GM21367 (cell line): ENCODE results near the gene CSNK1A1L.

ENCODE experiments used
- ATAC-seq: cut with Tn5 transposase; IDR thresholded peaks from one replicate; pipeline ENCODE4 v1.9.1; 2021; ENCODE audit not compliant: unreplicated experiment

The CSNK1A1L gene

DNA sequence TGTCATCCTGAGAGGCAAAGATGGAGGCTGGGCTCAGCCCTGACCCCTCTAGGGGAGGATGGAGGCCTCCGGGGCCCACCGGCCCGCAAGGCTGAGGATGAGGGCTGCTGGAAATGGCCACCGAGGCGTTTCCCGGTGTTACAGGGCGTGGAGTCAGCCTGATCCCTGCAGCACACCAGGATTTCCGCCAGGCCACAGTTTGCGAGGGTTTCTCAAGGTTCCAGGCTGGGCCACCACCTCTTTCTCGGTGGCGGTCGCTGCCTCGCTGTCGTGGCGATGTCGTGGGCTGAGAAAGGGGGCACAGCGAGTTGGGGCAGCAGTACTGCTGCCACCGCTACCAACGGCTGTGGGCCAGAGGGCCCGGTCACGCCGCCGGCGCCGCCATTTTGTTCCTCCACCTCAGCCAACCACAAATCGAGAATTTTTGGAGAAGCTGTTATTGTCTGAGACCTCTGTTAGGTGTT is at the start of gene CSNK1A1L:
Gene CSNK1A1L, minus strand, starts transcription at position 414 of the 464 bp plus-strand sequence. Its CDS starts 408 bp downstream, at position 6.
- ATAC-seq: no peak

DNA sequence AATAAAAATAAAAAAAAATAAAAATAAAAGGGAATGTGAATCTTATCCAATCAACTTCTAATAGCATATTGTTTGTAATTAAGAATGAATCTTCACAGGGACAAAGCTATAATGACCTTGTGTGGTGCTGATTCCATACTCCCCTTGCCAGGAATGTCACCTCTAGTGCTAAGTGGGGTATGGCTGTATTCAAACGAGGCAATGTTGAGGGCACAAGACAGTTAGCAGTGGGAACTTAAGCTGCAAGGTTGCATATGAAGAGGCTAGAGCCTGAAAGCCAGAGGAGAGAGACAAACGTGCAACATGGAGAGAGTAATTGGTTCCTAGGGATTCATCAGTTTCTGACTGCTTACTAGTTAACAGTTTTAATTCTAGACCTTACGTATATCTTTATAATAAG is 43.9 kb upstream of the CSNK1A1L start:
- ATAC-seq: no peak

DNA sequence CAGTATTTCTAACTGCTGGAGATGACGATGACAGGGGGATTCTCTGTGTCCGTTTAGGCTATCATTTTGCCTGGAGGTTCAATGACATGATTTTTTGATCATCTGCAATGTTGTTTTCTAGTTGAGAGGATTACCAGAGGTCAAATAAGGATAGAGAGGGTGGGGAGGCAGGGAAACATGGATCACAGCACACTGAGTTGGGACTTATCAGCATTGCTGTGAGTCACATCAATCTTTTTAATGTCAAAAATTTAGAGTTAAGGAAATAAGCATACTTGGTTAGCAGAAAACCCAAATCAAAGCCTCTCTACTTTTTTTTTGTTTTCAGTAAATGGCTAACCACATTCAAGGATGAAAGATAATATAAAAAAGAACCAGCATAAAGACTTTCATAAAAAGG is 43.0 kb upstream of the CSNK1A1L start:
- no peak for ATAC-seq

DNA sequence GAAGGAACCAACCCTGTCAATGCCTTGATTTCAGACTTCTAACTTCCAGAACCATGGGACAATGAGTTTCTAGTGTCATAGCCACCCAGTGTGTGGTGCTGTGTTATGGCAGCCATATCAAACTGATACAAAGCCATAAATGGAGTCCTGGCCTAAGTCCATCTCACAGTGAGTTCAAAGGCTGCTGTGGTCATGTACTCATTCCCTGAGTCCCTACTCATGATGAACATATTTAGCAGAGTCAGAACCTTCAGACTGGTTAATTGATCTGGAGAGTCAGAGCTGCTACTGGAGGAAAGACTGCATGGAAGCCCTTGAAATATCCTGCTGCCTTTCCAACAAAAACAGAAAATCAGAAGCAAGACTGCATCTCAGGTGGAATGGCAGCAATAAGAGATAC is 39.2 kb upstream of the CSNK1A1L start:
- ATAC-seq: no peak

DNA sequence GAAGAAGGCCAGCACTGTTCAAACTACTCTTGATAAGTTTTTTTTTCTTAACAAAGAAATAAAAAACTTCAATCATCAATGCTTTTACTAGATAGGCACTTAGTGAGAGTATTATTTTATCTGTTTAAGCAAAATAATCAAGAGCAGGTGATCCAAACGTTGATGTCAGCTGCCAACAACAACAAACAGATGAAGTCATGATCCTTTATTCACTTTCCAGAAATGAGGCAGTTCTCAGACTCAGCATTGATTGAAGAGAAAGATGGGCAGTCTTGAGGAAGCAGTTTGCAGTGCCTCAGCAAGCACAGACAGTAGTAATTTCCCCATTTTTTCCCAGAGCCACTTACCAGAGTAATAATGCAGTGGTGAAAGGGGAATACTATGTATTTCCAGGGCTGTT is 38.4 kb upstream of the CSNK1A1L start:
- ATAC-seq: no peak

DNA sequence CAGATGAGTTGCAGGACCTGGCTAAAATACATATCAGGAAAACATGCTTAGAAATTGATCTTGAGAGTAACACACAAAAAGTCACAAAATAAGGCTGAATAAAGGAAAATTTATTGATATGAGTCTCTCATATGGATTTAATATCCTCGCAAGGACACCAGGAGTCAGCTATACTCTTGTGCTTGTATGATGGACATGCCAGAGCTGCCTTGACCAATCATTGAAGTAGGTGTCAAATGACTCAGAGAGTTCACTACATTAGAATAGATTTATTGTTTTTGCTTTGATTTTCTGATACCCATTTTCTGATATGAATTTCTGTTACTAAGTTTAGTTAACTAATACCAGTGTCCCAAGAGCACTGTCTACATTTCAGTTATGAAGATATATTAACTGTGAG is 37.4 kb upstream of the CSNK1A1L start:
- ATAC-seq: no peak

DNA sequence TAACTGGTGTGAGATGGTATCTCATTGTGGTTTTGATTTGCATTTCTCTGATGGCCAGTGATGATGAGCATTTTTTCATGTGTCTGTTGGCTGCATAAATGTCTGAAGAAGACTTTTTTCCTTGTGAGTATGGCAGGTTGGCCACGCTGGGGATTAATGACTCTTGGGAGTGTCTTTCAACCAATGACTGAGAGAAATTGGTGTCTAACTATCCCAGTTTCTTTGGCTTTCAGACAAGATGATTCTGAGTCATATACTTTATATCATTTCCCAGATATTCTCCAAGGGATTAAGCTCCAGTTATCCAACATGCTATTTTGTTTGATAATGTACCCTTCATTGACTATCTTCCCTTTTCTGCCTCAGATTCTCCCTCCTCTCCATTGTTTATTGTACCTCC is 35.5 kb upstream of the CSNK1A1L start:
- ATAC-seq: no peak

DNA sequence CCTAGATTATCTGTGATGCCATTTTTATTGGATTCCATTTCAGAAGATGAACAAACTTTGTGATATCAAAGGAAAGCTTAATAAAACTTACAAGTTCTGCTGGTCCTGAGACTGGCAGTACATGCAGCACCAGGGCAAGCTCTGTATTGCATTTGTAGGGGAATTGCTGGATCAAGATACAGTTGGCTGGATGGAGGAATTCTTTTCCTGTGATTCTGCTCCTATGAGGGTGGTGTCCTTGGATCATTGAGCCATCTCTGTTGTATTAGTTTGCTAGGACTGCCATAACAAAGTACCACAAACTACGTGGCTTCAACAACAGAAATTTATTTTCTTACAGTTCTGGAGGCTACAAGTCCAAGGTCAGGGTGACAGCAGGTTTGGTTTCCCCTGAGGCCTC is 33.9 kb upstream of the CSNK1A1L start:
- ATAC-seq: no peak

DNA sequence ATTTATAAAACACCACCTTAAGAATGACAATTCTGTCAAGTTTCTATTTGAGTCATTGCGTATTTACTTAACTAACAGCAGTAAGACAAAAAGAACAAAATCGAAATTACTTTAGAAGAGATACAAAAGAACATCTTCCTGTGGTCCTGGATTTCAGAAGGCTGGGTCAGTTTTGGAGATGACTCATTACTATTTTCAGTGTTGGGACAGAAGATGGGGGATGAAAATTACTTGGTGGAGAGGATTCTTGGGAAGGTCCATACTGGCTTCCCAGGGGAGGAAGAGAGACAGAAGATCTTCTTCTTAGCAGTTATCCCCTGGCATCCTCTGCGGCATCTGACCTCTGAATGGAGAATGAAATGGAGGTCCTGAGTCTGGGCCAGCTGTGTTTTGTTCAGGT is 33.5 kb upstream of the CSNK1A1L start:
- ATAC-seq: no peak

DNA sequence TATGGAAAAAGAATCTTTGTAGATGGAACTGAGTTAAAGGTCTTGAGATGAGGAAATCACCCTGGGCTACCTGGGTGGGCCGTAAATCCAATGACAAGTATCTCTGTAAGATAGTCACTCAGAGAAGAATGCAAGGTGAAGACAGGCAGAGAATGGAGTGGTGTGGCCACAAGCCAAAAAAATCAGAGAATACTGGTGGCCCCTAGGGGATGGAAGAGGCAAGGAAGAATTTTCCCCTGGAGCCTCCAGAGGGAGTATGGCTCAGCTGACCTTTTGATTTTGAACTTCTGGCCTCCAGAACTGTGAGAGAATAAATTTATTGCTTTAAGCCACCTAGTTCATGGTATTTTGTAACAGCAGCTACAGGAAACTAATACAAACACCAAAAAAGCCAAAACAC is 32.7 kb upstream of the CSNK1A1L start:
- ATAC-seq: no peak

DNA sequence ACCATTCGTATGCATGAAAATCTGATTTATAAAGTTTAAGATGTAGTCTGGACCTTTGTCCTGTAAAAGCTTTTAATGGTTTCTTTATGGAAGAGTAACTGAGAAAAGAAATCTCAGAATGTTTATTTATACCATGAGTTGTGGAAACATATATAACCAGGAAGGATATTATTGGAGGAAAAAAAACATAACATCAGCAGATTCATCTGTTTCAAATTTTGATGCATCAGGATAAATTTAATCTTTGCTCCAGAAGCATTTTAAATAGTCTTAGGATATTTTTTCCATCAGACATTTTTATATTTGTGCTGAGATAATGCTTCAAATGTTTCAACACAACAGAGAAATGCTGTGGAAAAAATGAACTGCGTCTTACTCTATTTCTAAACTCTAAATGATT is 31.2 kb upstream of the CSNK1A1L start:
- no peak for ATAC-seq

DNA sequence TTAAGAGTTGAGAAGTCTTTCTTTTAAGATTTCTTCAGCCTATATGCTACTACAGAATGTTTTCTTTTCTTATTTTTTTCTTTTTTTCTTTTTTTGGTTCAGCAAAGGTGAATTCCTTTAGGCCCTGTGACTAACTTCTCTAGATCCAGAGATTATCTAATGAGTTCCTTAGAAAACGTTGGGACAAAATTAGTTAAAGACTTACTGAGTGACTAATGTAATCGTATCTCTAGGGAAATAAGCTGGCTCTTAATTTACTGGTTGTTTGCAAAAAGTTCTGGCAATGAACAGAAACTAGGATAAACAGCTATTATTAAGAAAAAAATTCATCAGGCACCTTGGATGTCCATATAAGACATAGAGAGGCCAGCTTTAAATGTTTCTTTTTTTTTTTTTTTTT is 30.7 kb upstream of the CSNK1A1L start:
- ATAC-seq: no peak

DNA sequence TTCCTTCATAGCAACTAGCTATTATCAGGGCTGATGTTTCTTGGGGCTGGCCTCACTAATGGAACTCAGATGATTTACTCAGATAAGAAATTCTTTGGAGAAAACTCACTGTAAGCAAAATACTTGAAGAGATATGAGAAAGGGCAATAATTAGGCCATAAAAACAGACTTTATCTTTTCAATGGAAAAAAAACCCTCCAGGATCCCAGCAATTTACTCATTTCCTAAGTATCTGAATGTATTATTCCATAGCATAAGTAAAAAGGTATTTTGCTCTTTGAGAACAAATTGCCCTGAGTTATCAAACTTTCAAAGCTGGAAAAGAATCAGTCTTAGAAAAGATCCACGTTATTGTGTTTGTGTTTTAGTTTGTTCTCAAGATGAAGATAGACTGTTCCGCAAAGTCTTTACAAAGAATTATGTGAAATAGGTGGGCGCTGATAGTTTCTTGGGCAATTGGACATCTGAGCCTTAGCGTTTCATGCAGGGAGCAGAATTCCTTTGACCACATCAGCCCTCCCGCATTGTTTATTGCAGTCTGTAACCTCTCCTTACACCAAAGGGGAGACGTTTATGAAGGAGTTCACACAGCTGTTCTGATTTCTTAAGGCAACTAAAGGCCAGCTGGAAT is 29.1 kb upstream of the CSNK1A1L start:
- ATAC-seq: no peak

DNA sequence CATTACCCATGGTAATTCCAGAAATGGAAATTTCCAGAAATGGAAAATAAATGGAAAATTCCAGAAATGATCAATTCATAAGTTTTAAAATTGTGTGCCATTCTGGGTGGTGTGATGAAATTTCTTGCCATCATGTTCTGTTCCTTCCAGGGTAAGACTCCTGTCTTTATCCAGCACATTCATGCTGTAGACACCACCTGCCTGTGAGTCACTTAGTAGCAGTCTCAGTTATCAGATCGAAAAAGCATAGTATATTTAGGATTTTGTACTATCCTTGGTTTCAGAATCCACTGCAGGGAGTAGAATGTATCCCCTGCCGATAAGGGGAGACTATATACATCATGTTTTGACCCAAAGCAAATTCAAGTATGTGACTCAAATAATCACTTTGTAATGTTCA is 26.7 kb upstream of the CSNK1A1L start:
- no peak for ATAC-seq

DNA sequence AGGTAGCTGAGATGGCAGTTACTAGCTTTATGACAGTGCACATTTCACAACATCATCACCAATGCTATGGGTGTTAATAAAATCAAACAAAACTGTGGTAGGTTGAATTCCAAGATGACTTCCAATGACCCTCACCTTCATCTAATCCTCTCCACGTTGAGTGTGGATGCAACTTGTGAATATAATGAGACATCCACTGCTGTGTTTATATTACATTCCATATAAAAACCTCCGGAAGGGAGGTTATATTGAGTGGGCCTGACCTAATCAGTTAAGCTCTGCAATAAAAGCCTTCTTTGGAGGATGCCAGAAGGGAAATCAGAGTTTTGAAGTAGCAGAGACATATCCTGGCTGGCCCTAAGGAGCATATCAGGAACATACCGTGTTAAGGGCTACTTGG is 25.6 kb upstream of the CSNK1A1L start:
- ATAC-seq: no peak

DNA sequence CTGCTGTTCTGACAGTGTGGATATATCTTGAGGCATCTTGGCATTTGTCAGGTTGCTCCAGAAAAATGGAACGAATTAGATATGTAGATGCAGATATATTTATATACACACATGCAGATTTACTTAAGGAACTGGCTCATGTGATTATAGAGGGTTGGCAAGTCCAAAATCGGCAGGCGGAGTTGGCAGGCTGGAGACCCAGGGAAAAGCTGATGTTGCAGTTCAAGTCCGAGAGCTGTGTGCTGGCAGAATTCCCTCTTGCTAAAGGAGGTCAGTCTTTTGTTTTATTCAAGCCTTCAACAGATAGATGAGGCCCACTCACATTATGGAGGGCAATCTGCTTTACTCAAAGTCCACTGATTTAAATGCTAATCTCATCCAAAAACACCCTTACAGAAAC is 24.4 kb upstream of the CSNK1A1L start:
- no peak for ATAC-seq

DNA sequence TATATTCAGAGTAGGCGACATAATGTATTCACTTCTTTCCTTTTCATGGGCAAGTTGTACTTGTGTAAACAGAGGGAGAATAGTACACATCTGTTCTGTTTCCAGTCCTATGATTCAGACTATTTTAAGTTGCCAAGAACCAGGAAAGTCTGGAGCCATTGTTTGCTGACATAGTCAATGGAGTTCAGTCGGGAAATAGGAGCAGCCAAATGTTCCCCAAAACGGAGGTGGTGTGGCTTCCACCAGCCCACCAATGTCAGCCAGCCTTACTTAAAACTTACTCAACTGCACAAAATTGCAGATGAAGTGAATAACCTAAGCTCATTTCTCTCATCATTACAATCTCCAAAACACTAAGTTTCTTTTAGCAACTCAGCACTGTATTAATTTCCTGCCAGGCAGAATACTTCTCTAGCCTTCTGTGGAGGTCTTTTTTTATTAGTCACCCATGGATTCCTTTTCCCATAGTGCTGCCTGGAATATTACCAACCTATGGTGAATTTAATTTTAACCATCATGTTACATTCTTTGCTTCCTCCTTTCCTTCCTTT is 22.3 kb upstream of the CSNK1A1L start:
- ATAC-seq: no peak

DNA sequence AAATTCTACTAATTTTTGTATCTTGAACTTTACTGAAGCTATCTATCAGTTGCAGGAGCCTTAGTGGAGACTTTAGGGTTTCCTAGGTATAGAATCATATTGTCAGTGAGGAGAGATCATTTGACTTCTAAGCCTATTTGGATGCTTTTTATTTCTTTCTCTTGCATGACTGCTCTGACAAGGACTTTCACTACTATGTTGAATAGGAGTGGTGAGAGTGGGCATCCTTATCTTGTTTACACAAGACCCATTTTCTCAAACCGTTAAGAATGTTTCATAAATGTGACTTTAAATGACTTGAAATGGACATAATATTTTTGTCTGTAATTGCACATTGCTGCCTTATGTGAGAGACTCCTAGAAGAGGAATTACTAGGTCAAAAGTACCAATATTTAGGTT is 17.9 kb upstream of the CSNK1A1L start:
- ATAC-seq: no peak

DNA sequence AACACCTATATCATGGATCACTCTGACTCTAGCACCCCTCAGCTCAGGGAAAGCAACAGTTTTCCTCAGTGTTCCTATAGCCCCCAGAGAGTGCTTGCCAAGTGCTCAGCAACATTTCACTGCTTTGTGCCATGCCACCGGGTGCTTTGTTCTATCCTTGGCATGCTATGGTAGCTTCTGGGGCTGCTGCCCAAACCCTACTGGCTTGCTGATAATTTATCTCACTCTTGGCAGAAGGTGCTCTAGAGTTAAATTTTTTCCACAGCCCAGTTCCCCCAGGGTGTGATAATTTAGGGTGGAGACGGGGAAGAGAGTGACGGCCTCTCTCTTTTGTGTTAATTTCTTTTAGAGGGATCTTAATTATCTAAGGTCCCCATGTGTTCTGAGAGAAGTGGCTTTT is 12.6 kb upstream of the CSNK1A1L start:
- ATAC-seq: no peak

DNA sequence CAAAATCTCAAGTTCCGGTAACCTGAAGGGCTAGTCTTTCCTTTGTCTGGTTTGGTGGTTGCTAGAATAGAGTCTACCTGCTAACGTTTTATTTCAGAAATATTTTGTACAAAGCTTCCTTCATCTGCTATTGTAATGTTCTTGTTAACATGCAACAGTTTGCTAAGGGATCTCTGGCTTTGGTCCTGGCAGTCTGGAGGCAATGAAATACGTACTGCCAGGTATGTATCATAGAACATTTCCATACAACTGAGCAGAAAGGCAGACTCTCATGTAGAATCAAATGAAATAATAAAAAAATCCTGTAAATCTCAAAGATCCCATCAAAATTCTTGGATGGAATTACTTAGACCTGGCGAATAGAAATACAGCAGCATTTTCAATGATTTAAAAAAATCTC is 8.8 kb upstream of the CSNK1A1L start:
- ATAC-seq: no peak

DNA sequence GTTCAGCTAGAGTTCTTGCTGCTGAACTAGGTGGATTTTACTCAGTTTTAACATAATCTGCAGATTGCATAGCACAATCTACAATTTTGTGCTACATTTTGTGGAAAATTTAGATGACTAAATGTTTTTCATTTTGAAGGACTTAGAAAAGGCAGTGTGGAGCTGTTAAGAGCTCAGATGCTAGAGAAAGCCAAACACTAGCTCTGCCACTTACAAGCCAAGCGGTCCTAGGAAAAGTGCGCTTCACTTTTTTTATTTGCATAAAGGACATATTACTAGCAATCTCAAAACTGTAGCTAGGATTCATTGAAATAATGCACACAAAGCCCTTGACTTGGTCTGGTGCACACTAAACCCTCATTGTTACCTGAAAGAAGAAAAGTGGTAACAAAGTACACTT is 8.1 kb upstream of the CSNK1A1L start:
- ATAC-seq: no peak

DNA sequence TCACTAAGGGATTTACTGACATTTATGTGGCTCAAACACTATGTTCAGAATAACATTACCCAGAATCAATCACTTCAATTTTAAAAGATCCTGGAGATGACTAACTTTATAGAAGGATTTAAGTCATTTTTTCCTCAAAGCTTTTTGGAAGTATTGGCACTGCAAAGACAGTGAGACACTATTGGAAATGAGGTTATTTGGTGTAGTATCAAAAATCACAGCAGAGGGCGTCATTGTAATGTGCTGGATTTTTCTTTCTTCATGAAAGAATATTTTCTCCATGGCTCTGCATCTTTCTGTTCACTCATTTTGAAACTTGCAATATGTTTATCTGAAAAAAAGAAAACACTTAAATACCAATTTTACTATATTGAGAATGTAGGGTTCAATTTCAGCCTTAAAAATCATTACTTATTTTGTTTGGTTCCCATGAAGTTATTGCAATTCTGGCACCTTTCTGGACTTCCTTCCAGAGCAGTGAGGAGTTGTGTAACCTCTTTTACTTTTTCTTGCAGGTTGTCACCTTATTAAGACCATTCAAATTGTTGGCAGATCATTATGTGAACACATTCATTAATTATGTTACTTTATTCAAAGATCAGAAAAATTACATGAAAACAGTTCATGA is 3.7 kb upstream of the CSNK1A1L start:
- no peak for ATAC-seq

DNA sequence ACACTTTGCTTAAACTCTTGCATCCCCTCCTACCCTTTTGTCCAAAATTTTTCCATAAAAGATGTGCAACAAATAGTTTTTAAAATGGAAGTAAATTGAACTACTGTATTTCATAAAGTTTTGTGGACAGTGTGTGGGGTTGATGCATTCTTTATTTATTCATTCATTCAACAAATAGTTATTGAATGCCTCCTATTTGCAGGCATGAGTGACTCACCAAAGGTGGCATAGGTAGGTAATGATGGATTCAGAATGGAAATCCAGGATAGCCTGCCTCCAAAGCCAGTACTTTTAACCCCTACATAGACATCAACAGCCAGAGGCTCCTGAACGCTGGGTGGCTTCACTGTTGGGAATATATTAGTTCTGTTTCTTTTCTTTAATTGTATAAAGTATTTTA is 2.4 kb upstream of the CSNK1A1L start:
- ATAC-seq: no peak
